GM18951 (cell line): ENCODE results near the gene WDR36.

Experiments
- POLR2A ChIP-seq: IDR thresholded peaks from 4 replicates; pipeline ENCODE4 v1.6.1; 2011; ENCODE audit warnings: mild to moderate bottlenecking; ENCODE audit not compliant: insufficient read length, insufficient read depth; ENCODE audit errors: extremely low read depth
- in situ Hi-C: fragments of 300-500 bp; cut with MboI; formaldehyde crosslinking; loops from one replicate; pipeline ENCODE4 v1.12.0; 2022; ENCODE audit warnings: low sequenced_read_pairs, mixed read lengths, inconsistent platforms; ENCODE audit not compliant: unreplicated experiment

WDR36 gene

GRCh38 chr5:111074244-111074643 is 17.9 kb upstream of the WDR36 start:
- TF ChIP-seq POLR2A = no peak
- in situ Hi-C loops = no loop called here

GRCh38 chr5:111075520-111075919 is 16.6 kb upstream of the WDR36 start:
- TF ChIP-seq POLR2A = no peak
- in situ Hi-C loops = no loop called here

GRCh38 chr5:111076091-111076490 is 16.1 kb upstream of the WDR36 start:
- in situ Hi-C loops = no loop called here

GRCh38 chr5:111077678-111078077 is 14.5 kb upstream of the WDR36 start:
- in situ Hi-C loops = no loop called here
- no peak for TF ChIP-seq POLR2A

More at GRCh38 chr5:111076091-111076490, 16.1 kb upstream of the WDR36 start:
- no peak for TF ChIP-seq POLR2A

- in situ Hi-C loops = no loop called here
- no peak for TF ChIP-seq POLR2A
Observed at GRCh38 chr5:111079846-111080245, 12.3 kb upstream of the WDR36 start.

GRCh38 chr5:111083323-111083722 is 8.8 kb upstream of the WDR36 start:
- no peak for TF ChIP-seq POLR2A
- in situ Hi-C loops = no loop called here

GRCh38 chr5:111095982-111096381 is 3.8 kb downstream of the WDR36 start:
- in situ Hi-C loops = no loop called here
- TF ChIP-seq POLR2A = no peak

- in situ Hi-C loops = no loop called here
Observed at GRCh38 chr5:111099058-111099778, 7.1 kb downstream of the WDR36 start.

GRCh38 chr5:111106320-111106948 is 14.3 kb downstream of the WDR36 start:
- no peak for TF ChIP-seq POLR2A
- in situ Hi-C loops = no loop called here

More at GRCh38 chr5:111099058-111099778, 7.1 kb downstream of the WDR36 start:
- TF ChIP-seq POLR2A = no peak

- TF ChIP-seq POLR2A = no peak
- in situ Hi-C loops = no loop called here
Observed at GRCh38 chr5:111107371-111107770, 15.2 kb downstream of the WDR36 start.

GRCh38 chr5:111111956-111112355 is 19.8 kb downstream of the WDR36 start:
- in situ Hi-C loops = no loop called here
- no peak for TF ChIP-seq POLR2A

GRCh38 chr5:111113678-111114077 is 21.5 kb downstream of the WDR36 start:
- TF ChIP-seq POLR2A = no peak
- in situ Hi-C loops = no loop called here

- in situ Hi-C loops = no loop called here
Observed at GRCh38 chr5:111115229-111115628, 23.1 kb downstream of the WDR36 start.

GRCh38 chr5:111116550-111116949 is 24.4 kb downstream of the WDR36 start:
- in situ Hi-C loops = no loop called here
- no peak for TF ChIP-seq POLR2A

More at GRCh38 chr5:111115229-111115628, 23.1 kb downstream of the WDR36 start:
- no peak for TF ChIP-seq POLR2A
